Endothelial cell of umbilical vein (primary cell): Measurements from ENCODE around the gene TMEM184B. TPM values are rescaled to one million over a fixed set of nuclear protein-coding genes. Genes with fewer than 3 reads are reported as not detected.

Source experiments
- BruUV-seq: library from RNA; stranded (reverse); fragments of 400-500 nt; replicated peaks from 2 replicates; lab custom pipeline; 2021; lab: Mats Ljungman, UMichigan
- CTCF ChIA-PET: fragments of 300-600, 350-600 bp; sonication (Branson Sonifier 250); formaldehyde crosslinking; loops from one replicate; lab custom pipeline; 2021; ENCODE audit warnings: antibody characterized with exemption, inconsistent platforms; lab: Charles Lee
- POLR2A ChIA-PET: fragments of 300-600, 350-600 bp; sonication (Branson Sonifier 250); formaldehyde crosslinking; loops from one replicate; lab custom pipeline; 2021; ENCODE audit warnings: antibody characterized with exemption, inconsistent platforms; lab: Charles Lee
- DNase-seq: peaks from one replicate; pipeline ENCODE4 v3.0.0-alpha.2; 2011; ENCODE audit warnings: low read depth, low spot score
- FAIRE-seq: peaks from 2 replicates; lab custom pipeline; 2011; peaks lifted over from hg19 to GRCh38; lab: Jason Lieb, UNC
- H2AFZ ChIP-seq: 2 replicates; pipeline ENCODE4 v1.6.0; 2012; ENCODE audit warnings: low read depth, low read length, control low read depth, inconsistent platforms
- H3K27ac ChIP-seq: 2 replicates; pipeline ENCODE4 v1.5.1; 2011; ENCODE audit warnings: low read depth, mild to moderate bottlenecking, control low read depth, low read length, moderate library complexity; ENCODE audit not compliant: insufficient read depth
- H3K27me3 ChIP-seq, 2 experiments: 2 replicates each; pipeline versions ENCODE4 v1.6.0 to v1.6.1; 2011; ENCODE audit warnings: low read length in 2 of 2, mixed read lengths in 1 of 2; ENCODE audit not compliant: control insufficient read depth in 2 of 2, insufficient read depth in 2 of 2
- H3K36me3 ChIP-seq, 2 experiments: 2 replicates in 1 of 2; 3 replicates in 1 of 2; pipeline ENCODE4 v1.5.1; 2011; ENCODE audit warnings: low read length in 2 of 2, mild to moderate bottlenecking in 1 of 2, moderate library complexity in 1 of 2; ENCODE audit not compliant: control insufficient read depth in 2 of 2, insufficient read depth in 2 of 2; ENCODE audit errors: extremely low read depth in 1 of 2
- H3K4me1 ChIP-seq: 3 replicates; pipeline ENCODE4 v1.5.1; 2011; ENCODE audit warnings: mild to moderate bottlenecking, low read length; ENCODE audit not compliant: control insufficient read depth, insufficient read depth; ENCODE audit errors: extremely low read depth
- H3K4me2 ChIP-seq: 2 replicates; pipeline ENCODE4 v1.6.1; 2011; ENCODE audit warnings: low read length, control low read depth, mixed read lengths; ENCODE audit not compliant: insufficient read depth
- H3K4me3 ChIP-seq, 3 experiments: fragments of 200-600 bp in 1 of 3; sonication (generic), shearing (Covaris generic) in 1 of 3; replicated peaks in 1 of 3; 2 replicates each; pipeline ENCODE4 v1.5.1; 2011 to 2016; ENCODE audit warnings: control low read depth in 3 of 3, low read length in 3 of 3, mild to moderate bottlenecking in 2 of 3, inconsistent platforms in 1 of 3, low read depth in 1 of 3, moderate library complexity in 1 of 3; ENCODE audit not compliant: insufficient read depth in 1 of 3
- H3K79me2 ChIP-seq: 2 replicates; pipeline ENCODE4 v1.6.0; 2012; ENCODE audit warnings: low read length, inconsistent platforms; ENCODE audit not compliant: control insufficient read depth, insufficient read depth
- H3K9ac ChIP-seq: replicated peaks from 2 replicates; pipeline ENCODE3; 2011; ENCODE audit warnings: low read length, control low read depth; ENCODE audit not compliant: insufficient read depth; ENCODE audit errors: extremely low read depth
- H3K9me1 ChIP-seq: replicated peaks from 3 replicates; pipeline ENCODE4 v1.6.0; 2011; ENCODE audit warnings: mild to moderate bottlenecking, low read length; ENCODE audit not compliant: control insufficient read depth, insufficient read depth; ENCODE audit errors: extremely low read depth
- H3K9me3 ChIP-seq: replicated peaks from 2 replicates; pipeline ENCODE4 v1.5.1; 2012; ENCODE audit warnings: low read length, inconsistent platforms; ENCODE audit not compliant: control insufficient read depth, insufficient read depth
- H4K20me1 ChIP-seq: replicated peaks from 2 replicates; pipeline ENCODE3; 2011; ENCODE audit warnings: mild to moderate bottlenecking, low read length; ENCODE audit not compliant: control insufficient read depth, insufficient read depth; ENCODE audit errors: extremely low read depth
- EZH2 ChIP-seq: IDR thresholded peaks from 2 replicates; pipeline ENCODE4 v1.6.1; 2012; ENCODE audit warnings: borderline replicate concordance, low read depth, mild to moderate bottlenecking, moderate library complexity, low read length, inconsistent platforms; ENCODE audit not compliant: severe bottlenecking
- FOS ChIP-seq: IDR thresholded peaks from 2 replicates; pipeline ENCODE4 v1.6.1; 2011; ENCODE audit warnings: mild to moderate bottlenecking, low read length, moderate library complexity, borderline replicate concordance; ENCODE audit not compliant: insufficient read depth
- GATA2 ChIP-seq: IDR thresholded peaks from 2 replicates; pipeline ENCODE4 v1.7.0; 2011; ENCODE audit warnings: low read depth, mild to moderate bottlenecking, moderate library complexity, mixed read lengths, low read length; ENCODE audit not compliant: insufficient read length, insufficient read depth
- JUN ChIP-seq: IDR thresholded peaks from 2 replicates; pipeline ENCODE4 v1.6.1; 2011; ENCODE audit warnings: borderline replicate concordance, low read depth; ENCODE audit not compliant: insufficient read length, insufficient read depth
- MYC ChIP-seq: IDR thresholded peaks from one replicate; pipeline ENCODE4 v1.6.1; 2011; ENCODE audit warnings: mild to moderate bottlenecking, low read depth, low read length
- POLR2AphosphoS5 ChIP-seq: IDR thresholded peaks from 2 replicates; pipeline ENCODE4 v1.6.1; 2012; ENCODE audit warnings: low read depth, mild to moderate bottlenecking, control low read depth, low read length, moderate library complexity; ENCODE audit not compliant: insufficient read depth
- dilution Hi-C: fragments of 300-500 bp; cut with MboI; formaldehyde crosslinking; loops from one replicate; pipeline ENCODE4 v1.15.0; 2019; ENCODE audit warnings: low sequenced_read_pairs; ENCODE audit not compliant: extremely low pct_ligation_motif_present
- intact Hi-C: fragments of 100-400 bp; cut with micrococcal nuclease; formaldehyde crosslinking; loops from one replicate; pipeline ENCODE4 v1.10.0; 2022
- polyA plus RNA-seq, 4 experiments: library from polyadenylated mRNA; depleted of rRNA in 3 of 4; stranded (reverse) in 3 of 4; unstranded in 1 of 4; fragments of >200 nt; gene quantifications; 2 replicates each; pipeline versions ENCODE4 v1.2.1 to v1.2.3, GENCODE V29; 2011 to 2012; ENCODE audit warnings: missing spikeins in 1 of 4
- total RNA-seq: library from RNA; stranded (reverse); gene quantifications from 2 replicates; pipeline ENCODE4 v1.2.3, GENCODE V29; 2021
- TF ChIP-seq, protein P1 (sequence below): IDR thresholded peaks from 2 replicates; pipeline ENCODE4 v1.6.1; 2011; ENCODE audit not compliant: insufficient read depth, insufficient read length

TMEM184B gene
- total and polyA plus RNA-seq, 2 donors (not counting 3 experiments of a cell fraction or from before 2014, with no cell fraction given): 72.5 to 96.6 TPM

DNA sequence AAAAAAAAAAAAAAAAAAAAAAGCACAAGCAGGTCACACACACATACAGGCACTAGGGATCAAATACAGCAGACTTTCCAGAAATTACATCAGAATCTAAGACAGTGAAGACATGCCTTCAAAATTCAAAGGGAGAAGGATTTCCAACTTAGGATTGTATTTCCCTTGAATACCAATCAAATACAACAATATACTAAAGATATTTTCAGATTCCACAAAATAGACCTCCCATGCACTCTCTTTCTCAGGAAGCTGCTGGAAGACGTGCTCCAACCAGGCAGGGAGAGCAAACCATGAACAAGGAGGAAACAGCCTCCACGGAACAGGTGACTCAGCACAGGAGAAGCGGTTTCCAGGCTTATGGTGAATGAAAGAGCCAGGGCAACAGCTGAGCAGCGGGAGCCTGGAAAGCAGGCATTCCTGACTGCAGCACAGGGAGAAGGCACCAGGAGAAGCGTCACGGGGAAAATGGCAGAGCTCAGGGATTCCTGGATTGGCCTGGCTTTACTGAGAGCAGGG is 32.0 kb downstream of the TMEM184B start:
- Histone ChIP-seq H3K36me3 (peaks cover 2 to 25% of the 10 kb centered on the region in 2 experiments), H2AFZ (no peak overlapping the region), H3K27ac (peak overlapping the region; percentile 74), H3K4me2 (no peak overlapping the region), H3K79me2 (peaks cover 3% of the 10 kb centered on the region), H3K4me3 (no peak overlapping the region), H3K27me3 (no peaks in the 10 kb centered on the region), H3K9me1 (no peaks in the 10 kb centered on the region), H3K9me3 (no peaks in the 10 kb centered on the region), H3K4me1 (peaks cover 31% of the 10 kb centered on the region), H4K20me1 (no peaks in the 10 kb centered on the region), H3K9ac (no peak overlapping the region)
- POLR2A ChIA-PET: interaction anchor here (1.2 kb wide), 1 partner anchor 39 kb away, joined by 4 read pairs; the partner anchor contains the start of gene MAFF
- FAIRE-seq (peak; percentile 98), DNase-seq (peak; percentile 94)
- BruUV-seq: no TSS peak
- CTCF ChIA-PET: interaction anchor here (0.9 to 3.7 kb wide), 12 partner anchors 11 to 189 kb away, joined by 3 to 41 read pairs (median 4); no protein-coding TSS in a partner anchor
- intact Hi-C loops: loop anchor here (2.0 kb wide), 1 partner anchor 18 kb away; no protein-coding TSS in a partner anchor
- dilution Hi-C loops: no loop called here
- TF ChIP-seq JUN: peak; percentile 67
- TF ChIP-seq, protein P1, sequence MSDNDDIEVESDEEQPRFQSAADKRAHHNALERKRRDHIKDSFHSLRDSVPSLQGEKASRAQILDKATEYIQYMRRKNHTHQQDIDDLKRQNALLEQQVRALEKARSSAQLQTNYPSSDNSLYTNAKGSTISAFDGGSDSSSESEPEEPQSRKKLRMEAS: peak; percentile 43
- TF ChIP-seq FOS: peak; percentile 80
- no peak for TF ChIP-seq EZH2
- peak; percentile 25 for TF ChIP-seq POLR2AphosphoS5
- TF ChIP-seq MYC: no peak
- TF ChIP-seq GATA2: no peak
